HCT116 (cell line): ENCODE results near the gene SCGB3A2.
"Not testable (repeated sequence)": the region's sequence is repeated elsewhere in the genome, so short reads cannot be mapped to it uniquely, and the experiment has no call there.

Experiments used
- EZH2phosphoT487 ChIP-seq: fragments of 200-600 bp; IDR thresholded peaks from 2 replicates; pipeline ENCODE4 v1.6.1; 2018; ENCODE audit warnings: antibody characterized with exemption, borderline replicate concordance
- TF ChIP-seq, protein P1 (sequence below), 3 experiments: fragments of 200-600 bp in 1 of 3; sonication (generic) in 1 of 3; IDR thresholded peaks in 2 of 3; conservative IDR thresholded peaks in 1 of 3; 2 replicates each; pipeline ENCODE4 v1.5.1; 2012 to 2017; ENCODE audit warnings: low read depth in 2 of 3, low read length in 2 of 3, antibody characterized with exemption in 1 of 3, borderline replicate concordance in 1 of 3, control low read depth in 1 of 3, mild to moderate bottlenecking in 1 of 3, mixed read lengths in 1 of 3, mixed run types in 1 of 3, moderate library complexity in 1 of 3; ENCODE audit not compliant: insufficient read depth in 1 of 3

DNA sequence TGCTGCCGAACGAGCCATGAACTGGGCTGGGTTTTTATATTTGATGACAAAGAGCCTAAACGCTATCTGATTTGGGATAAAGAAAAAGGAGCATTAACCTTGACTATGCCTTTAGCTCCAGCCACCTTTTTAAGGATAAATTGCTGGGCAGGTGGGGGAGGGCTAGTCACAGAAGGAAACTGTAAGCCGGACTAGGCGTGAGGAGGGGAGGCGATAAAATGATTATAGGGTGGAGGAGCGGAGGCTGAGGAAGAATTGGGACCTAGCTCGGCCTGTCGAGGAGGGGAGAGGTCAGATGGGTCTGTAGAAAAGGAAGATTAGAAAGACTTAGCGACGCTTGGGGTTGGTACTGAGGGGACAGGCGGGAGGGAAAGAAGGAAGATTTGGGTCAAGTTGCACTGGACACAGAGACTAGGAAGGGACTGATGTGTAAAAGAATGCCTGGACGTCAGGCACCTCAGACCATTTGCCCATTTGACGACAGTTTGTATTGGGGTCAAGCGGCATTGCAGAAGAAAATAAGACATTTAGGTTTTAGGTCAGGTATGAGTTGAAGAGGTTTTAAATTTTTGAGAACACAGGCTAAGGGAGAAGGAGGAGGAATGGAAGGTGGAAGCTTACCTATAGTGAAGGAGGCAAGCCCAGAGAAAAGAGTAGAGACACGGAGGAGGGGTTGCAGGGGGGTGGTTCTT is 5.6 kb upstream of the SCGB3A2 start:
- not testable (repeated sequence) for TF ChIP-seq EZH2phosphoT487
- TF ChIP-seq, protein P1, sequence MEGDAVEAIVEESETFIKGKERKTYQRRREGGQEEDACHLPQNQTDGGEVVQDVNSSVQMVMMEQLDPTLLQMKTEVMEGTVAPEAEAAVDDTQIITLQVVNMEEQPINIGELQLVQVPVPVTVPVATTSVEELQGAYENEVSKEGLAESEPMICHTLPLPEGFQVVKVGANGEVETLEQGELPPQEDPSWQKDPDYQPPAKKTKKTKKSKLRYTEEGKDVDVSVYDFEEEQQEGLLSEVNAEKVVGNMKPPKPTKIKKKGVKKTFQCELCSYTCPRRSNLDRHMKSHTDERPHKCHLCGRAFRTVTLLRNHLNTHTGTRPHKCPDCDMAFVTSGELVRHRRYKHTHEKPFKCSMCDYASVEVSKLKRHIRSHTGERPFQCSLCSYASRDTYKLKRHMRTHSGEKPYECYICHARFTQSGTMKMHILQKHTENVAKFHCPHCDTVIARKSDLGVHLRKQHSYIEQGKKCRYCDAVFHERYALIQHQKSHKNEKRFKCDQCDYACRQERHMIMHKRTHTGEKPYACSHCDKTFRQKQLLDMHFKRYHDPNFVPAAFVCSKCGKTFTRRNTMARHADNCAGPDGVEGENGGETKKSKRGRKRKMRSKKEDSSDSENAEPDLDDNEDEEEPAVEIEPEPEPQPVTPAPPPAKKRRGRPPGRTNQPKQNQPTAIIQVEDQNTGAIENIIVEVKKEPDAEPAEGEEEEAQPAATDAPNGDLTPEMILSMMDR (IDR thresholded peaks at IDR 0.05 in 2 of 3, conservative IDR thresholded peaks at IDR 0.05 in 1 of 3; ENCODE audit: borderline replicate concordance in 1 of 3, insufficient read depth in 1 of 3, low read depth in 2 of 3, low read length in 2 of 3), result not testable (repeated sequence)
